K562 (cell line): ENCODE measurements around the gene FUCA2. TPM values are rescaled to one million over a fixed set of nuclear protein-coding genes. Genes with fewer than 3 reads are reported as not detected.

ENCODE experiments used
- CEBPB ChIP-seq: fragments of 450-650 bp; IDR thresholded peaks from 2 replicates; pipeline ENCODE4 v1.6.1; 2016; ENCODE audit warnings: missing genetic modification characterization, missing compliant biosample characterization
- CEBPG ChIP-seq, 3 experiments: fragments of 200-800 bp in 1 of 3; sonication (Bioruptor generic) in 1 of 3; sonication (generic) in 1 of 3; formaldehyde crosslinking in 1 of 3; IDR thresholded peaks in 2 of 3; conservative IDR thresholded peaks in 1 of 3; 2 replicates each; pipeline versions ENCODE4 v1.6.1 to v1.8.0; 2016 to 2022; ENCODE audit warnings: missing compliant biosample characterization in 2 of 3, missing genetic modification characterization in 2 of 3, mild to moderate bottlenecking in 1 of 3, missing genetic modification reagents in 1 of 3
- CREB1 ChIP-seq, 2 experiments: sonication (generic) in 1 of 2; formaldehyde crosslinking in 1 of 2; IDR thresholded peaks; 2 replicates each; pipeline versions ENCODE4 v1.6.1 to v1.8.0; 2012 to 2022; ENCODE audit warnings: inconsistent platforms in 1 of 2, mild to moderate bottlenecking in 1 of 2, missing genetic modification reagents in 1 of 2, moderate library complexity in 1 of 2
- EWSR1 ChIP-seq: fragments of 450-650 bp; IDR thresholded peaks from 2 replicates; pipeline ENCODE4 v1.6.1; 2018; ENCODE audit warnings: borderline replicate concordance, mild to moderate bottlenecking, low read depth, moderate library complexity; ENCODE audit not compliant: partially characterized antibody
- HCFC1 ChIP-seq: IDR thresholded peaks from 2 replicates; pipeline ENCODE4 v1.6.1; 2012; ENCODE audit warnings: low read depth, low read length, improper control_type of control experiment
- ID3 ChIP-seq, 2 experiments: fragments of 250-450 bp in 1 of 2; fragments of 450-650 bp in 1 of 2; sonication (Bioruptor Pico) in 1 of 2; IDR thresholded peaks; 2 replicates each; pipeline versions ENCODE4 v1.6.1 to v1.8.0; 2016 to 2021; ENCODE audit warnings: mild to moderate bottlenecking in 2 of 2, moderate library complexity in 2 of 2, missing compliant biosample characterization in 1 of 2, missing genetic modification characterization in 1 of 2
- PBX2 ChIP-seq, 2 experiments: IDR thresholded peaks in 1 of 2; conservative IDR thresholded peaks in 1 of 2; 2 replicates each; pipeline ENCODE4 v1.6.1; 2016; ENCODE audit warnings: low read depth in 2 of 2, mild to moderate bottlenecking in 1 of 2, missing compliant biosample characterization in 1 of 2, missing genetic modification characterization in 1 of 2, moderate library complexity in 1 of 2
- RCOR1 ChIP-seq, 2 experiments: IDR thresholded peaks; 2 replicates each; pipeline ENCODE4 v1.6.1; 2012; ENCODE audit warnings: low read depth in 2 of 2, low read length in 2 of 2, borderline replicate concordance in 1 of 2, improper control_type of control experiment in 1 of 2
- SMARCA4 ChIP-seq: fragments of 450-650 bp; IDR thresholded peaks from 2 replicates; pipeline ENCODE4 v1.6.1; 2016
- TEAD4 ChIP-seq, 2 experiments: sonication (generic) in 1 of 2; formaldehyde crosslinking in 1 of 2; IDR thresholded peaks; 2 replicates each; pipeline versions ENCODE4 v1.6.1 to v1.8.0; 2012 to 2022; ENCODE audit warnings: borderline replicate concordance in 1 of 2, inconsistent platforms in 1 of 2, low read length in 1 of 2, mild to moderate bottlenecking in 1 of 2, missing genetic modification reagents in 1 of 2
- ZFP36 ChIP-seq: fragments of 150-350 bp; IDR thresholded peaks from 2 replicates; pipeline ENCODE4 v1.6.1; 2018; ENCODE audit warnings: low read length, low read depth; ENCODE audit not compliant: partially characterized antibody
- ZNF311 ChIP-seq: fragments of 250-450 bp; sonication (Bioruptor Pico); IDR thresholded peaks from 2 replicates; pipeline ENCODE4 v1.4.0; 2020; ENCODE audit warnings: mild to moderate bottlenecking, moderate library complexity
- ZNF507 ChIP-seq: conservative IDR thresholded peaks from 2 replicates; pipeline ENCODE4 v1.6.1; 2017; ENCODE audit warnings: missing genetic modification characterization, missing compliant biosample characterization
- ZNF766 ChIP-seq: fragments of 200-800 bp; sonication (Bioruptor generic); conservative IDR thresholded peaks from 2 replicates; pipeline ENCODE4 v1.6.1; 2016; ENCODE audit warnings: missing genetic modification characterization, missing compliant biosample characterization
- polyA plus RNA-seq, 8 experiments: library from polyadenylated mRNA; depleted of rRNA in 4 of 8; stranded (reverse) in 5 of 8; unstranded in 3 of 8; fragments of >200 nt; fragmentation: Nextera tagmentation in 2 of 8; fragmentation: Illumina TruSeq in 1 of 8; extraction: Ambion mirVana in 2 of 8; extraction: Trizol in 1 of 8; gene quantifications; 2 replicates each; pipeline versions ENCODE4 v1.2.1 to v1.2.3, GENCODE V29; 2011 to 2014; ENCODE audit warnings: inconsistent platforms in 1 of 8, missing spikeins in 1 of 8
- total RNA-seq, 7 experiments: library from RNA; depleted of rRNA in 6 of 7; stranded (reverse); fragments of >200 nt in 6 of 7; fragmentation: Illumina TruSeq in 2 of 7; extraction: Trizol in 2 of 7; gene quantifications; 2 replicates each; pipeline versions ENCODE4 v1.2.1 to v1.2.3, GENCODE V29; 2011 to 2021; ENCODE audit warnings: low replicate concordance in 1 of 7

FUCA2 gene
- total and polyA plus RNA-seq, 9 of the 15 experiments (the other 6 are each of a cell fraction or from before 2014, with no cell fraction given), result 20.6 to 112 (median 79.3) TPM

GRCh38 chr6:143545976-143546547, 34.5 kb upstream of the FUCA2 start (continued):
- TF ChIP-seq PBX2 (CRISPR knock-in tag; IDR thresholded peaks at IDR 0.05; ENCODE audit: low read depth) (no peak), PBX2 (tag; conservative IDR thresholded peaks at IDR 0.05; ENCODE audit: low read depth) (peak; percentile 90), EWSR1 (no peak), HCFC1 (no peak), RCOR1 (IDR thresholded peaks at IDR 0.05; ENCODE audit: borderline replicate concordance in 1 of 2, low read depth in 2 of 2, low read length in 2 of 2) (peak; percentile 8 to 67; a peak in 3 of 4 replicates), ZNF766 (CRISPR knock-in tag) (peak; percentile 51), SMARCA4 (peak; percentile 82), ZNF311 (CRISPR knock-in tag) (no peak), ZFP36 (peak; percentile 31), ID3 (CRISPR knock-in tag; IDR thresholded peaks at IDR 0.05) (no peak), ID3 (tag; IDR thresholded peaks at IDR 0.05) (peak; percentile 67), TEAD4 (IDR thresholded peaks at IDR 0.05; ENCODE audit: low read length) (peak; percentile 85), TEAD4 (CRISPR knock-in tag; IDR thresholded peaks at IDR 0.05; ENCODE audit: borderline replicate concordance) (no peak), CEBPG (CRISPR knock-in tag; IDR thresholded peaks at IDR 0.05) (peak; percentile 58; the same call in 1 of the 2 replicates), CEBPG (tag; conservative IDR thresholded peaks at IDR 0.05 in 1 of 2, IDR thresholded peaks at IDR 0.05 in 1 of 2) (peak; percentile 17 to 37; a peak in 2 of 4 replicates), ZNF507 (tag) (no peak), CREB1 (IDR thresholded peaks at IDR 0.05) (peak; percentile 43; the same call in 1 of the 2 replicates), CREB1 (CRISPR knock-in tag; IDR thresholded peaks at IDR 0.05) (no peak), CEBPB (tag) (peak; percentile 71)
